ENCODE results near the gene TAOK1. TPM values are rescaled to one million over a fixed set of nuclear protein-coding genes. Genes with fewer than 3 reads are reported as not detected.

The TAOK1 gene
- total and polyA plus RNA-seq, 2 of the 13 experiments (the other 11 are each of a cell fraction or from before 2014, with no cell fraction given): 14.1 to 23.0 TPM

DNA sequence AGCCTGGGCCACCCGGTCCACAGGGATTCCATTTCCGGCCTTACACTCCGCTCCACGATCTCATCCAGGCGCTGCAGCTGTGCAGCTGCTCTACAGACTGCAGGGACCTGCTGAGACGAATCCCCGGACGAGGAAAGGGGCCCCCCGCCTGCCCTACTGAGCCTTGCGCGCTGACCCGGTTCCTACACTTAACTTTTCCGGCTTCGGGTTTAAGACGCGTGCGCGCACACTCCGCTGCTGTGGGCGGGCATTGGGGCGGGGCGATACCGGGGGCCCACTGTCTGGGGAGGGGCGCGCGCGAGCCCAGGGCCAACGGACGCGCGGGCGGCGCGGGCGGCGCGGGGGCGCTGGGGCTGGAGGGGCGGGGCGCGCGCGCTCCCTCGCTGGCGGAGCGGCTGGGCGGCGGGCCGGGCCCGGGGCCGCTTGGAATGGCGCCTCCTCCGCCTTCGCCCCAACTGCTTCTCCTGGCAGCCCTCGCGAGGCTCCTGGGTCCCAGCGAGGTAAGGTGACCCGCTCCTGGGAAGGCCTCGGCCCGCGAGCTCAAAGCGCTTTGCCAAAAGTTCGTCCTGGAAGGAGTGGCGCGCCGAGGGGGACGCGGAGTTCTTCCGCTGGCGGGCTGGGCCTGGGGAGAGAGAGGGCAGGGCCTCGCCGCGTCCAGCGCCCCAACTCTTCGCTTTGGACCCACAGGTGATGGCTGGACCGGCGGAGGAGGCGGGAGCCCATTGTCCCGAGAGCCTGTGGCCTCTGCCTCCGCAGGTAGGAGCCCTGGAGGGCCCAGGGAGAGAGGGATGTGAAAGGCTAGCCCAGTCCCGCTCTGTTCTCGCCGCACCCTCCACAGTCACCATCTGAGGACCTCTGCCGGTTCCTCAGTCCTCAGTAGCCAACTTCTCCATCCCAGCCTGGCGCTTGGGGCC, 178.4 kb downstream of the TAOK1 start, which contains the start of gene TP53I13 (continued):
- TF ChIP-seq, protein P1, sequence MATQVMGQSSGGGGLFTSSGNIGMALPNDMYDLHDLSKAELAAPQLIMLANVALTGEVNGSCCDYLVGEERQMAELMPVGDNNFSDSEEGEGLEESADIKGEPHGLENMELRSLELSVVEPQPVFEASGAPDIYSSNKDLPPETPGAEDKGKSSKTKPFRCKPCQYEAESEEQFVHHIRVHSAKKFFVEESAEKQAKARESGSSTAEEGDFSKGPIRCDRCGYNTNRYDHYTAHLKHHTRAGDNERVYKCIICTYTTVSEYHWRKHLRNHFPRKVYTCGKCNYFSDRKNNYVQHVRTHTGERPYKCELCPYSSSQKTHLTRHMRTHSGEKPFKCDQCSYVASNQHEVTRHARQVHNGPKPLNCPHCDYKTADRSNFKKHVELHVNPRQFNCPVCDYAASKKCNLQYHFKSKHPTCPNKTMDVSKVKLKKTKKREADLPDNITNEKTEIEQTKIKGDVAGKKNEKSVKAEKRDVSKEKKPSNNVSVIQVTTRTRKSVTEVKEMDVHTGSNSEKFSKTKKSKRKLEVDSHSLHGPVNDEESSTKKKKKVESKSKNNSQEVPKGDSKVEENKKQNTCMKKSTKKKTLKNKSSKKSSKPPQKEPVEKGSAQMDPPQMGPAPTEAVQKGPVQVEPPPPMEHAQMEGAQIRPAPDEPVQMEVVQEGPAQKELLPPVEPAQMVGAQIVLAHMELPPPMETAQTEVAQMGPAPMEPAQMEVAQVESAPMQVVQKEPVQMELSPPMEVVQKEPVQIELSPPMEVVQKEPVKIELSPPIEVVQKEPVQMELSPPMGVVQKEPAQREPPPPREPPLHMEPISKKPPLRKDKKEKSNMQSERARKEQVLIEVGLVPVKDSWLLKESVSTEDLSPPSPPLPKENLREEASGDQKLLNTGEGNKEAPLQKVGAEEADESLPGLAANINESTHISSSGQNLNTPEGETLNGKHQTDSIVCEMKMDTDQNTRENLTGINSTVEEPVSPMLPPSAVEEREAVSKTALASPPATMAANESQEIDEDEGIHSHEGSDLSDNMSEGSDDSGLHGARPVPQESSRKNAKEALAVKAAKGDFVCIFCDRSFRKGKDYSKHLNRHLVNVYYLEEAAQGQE (IDR thresholded peaks at IDR 0.05; ENCODE audit: borderline replicate concordance in 1 of 2, low read depth in 1 of 2, low read length in 2 of 2): no peak
- TF ChIP-seq RELA (CRISPR knock-in tag; IDR thresholded peaks at IDR 0.05) (no peak), SYNCRIP (IDR thresholded peaks at IDR 0.05; ENCODE audit: insufficient read depth, low read depth, low read length) (no peak), RAD21 (CRISPR knock-in tag; IDR thresholded peaks at IDR 0.05) (no peak; the same call in 1 of the 2 replicates), ZNF83 (CRISPR knock-in tag; IDR thresholded peaks at IDR 0.05; ENCODE audit: borderline replicate concordance) (no peak), ZNF430 (CRISPR knock-in tag; IDR thresholded peaks at IDR 0.05) (peak; percentile 31; the same call in 1 of the 2 replicates), PLRG1 (conservative IDR thresholded peaks at IDR 0.05) (no peak), GATAD1 (CRISPR knock-in tag; IDR thresholded peaks at IDR 0.05) (no peak)
- TF ChIP-seq, protein P2, sequence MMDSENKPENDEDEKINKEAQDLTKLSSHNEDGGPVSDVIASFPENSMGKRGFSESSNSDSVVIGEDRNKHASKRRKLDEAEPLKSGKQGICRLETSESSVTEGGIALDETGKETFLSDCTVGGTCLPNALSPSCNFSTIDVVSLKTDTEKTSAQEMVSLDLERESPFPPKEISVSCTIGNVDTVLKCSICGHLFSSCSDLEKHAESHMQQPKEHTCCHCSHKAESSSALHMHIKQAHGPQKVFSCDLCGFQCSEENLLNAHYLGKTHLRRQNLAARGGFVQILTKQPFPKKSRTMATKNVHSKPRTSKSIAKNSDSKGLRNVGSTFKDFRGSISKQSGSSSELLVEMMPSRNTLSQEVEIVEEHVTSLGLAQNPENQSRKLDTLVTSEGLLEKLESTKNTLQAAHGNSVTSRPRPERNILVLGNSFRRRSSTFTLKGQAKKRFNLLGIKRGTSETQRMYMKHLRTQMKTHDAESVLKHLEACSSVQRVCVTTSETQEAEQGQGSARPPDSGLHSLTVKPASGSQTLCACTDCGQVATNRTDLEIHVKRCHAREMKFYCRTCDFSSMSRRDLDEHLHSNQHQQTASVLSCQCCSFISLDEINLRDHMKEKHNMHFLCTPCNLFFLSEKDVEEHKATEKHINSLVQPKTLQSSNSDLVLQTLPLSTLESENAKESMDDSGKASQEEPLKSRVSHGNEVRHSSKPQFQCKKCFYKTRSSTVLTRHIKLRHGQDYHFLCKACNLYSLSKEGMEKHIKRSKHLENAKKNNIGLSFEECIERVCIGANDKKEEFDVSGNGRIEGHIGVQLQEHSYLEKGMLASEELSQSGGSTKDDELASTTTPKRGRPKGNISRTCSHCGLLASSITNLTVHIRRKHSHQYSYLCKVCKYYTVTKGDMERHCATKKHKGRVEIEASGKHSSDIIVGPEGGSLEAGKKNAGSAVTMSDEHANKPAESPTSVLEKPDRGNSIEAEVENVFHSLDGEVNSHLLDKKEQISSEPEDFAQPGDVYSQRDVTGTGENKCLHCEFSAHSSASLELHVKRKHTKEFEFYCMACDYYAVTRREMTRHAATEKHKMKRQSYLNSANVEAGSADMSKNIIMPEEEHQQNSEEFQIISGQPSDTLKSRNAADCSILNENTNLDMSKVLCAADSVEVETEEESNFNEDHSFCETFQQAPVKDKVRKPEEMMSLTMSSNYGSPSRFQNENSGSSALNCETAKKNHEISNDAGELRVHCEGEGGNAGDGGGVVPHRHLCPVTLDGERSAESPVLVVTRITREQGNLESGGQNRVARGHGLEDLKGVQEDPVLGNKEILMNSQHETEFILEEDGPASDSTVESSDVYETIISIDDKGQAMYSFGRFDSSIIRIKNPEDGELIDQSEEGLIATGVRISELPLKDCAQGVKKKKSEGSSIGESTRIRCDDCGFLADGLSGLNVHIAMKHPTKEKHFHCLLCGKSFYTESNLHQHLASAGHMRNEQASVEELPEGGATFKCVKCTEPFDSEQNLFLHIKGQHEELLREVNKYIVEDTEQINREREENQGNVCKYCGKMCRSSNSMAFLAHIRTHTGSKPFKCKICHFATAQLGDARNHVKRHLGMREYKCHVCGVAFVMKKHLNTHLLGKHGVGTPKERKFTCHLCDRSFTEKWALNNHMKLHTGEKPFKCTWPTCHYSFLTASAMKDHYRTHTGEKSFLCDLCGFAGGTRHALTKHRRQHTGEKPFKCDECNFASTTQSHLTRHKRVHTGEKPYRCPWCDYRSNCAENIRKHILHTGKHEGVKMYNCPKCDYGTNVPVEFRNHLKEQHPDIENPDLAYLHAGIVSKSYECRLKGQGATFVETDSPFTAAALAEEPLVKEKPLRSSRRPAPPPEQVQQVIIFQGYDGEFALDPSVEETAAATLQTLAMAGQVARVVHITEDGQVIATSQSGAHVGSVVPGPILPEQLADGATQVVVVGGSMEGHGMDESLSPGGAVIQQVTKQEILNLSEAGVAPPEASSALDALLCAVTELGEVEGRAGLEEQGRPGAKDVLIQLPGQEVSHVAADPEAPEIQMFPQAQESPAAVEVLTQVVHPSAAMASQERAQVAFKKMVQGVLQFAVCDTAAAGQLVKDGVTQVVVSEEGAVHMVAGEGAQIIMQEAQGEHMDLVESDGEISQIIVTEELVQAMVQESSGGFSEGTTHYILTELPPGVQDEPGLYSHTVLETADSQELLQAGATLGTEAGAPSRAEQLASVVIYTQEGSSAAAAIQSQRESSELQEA (CRISPR knock-in tag; IDR thresholded peaks at IDR 0.05; ENCODE audit: not compliant biosample characterization): no peak
- TF ChIP-seq, protein P3, sequence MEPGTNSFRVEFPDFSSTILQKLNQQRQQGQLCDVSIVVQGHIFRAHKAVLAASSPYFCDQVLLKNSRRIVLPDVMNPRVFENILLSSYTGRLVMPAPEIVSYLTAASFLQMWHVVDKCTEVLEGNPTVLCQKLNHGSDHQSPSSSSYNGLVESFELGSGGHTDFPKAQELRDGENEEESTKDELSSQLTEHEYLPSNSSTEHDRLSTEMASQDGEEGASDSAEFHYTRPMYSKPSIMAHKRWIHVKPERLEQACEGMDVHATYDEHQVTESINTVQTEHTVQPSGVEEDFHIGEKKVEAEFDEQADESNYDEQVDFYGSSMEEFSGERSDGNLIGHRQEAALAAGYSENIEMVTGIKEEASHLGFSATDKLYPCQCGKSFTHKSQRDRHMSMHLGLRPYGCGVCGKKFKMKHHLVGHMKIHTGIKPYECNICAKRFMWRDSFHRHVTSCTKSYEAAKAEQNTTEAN (CRISPR knock-in tag; conservative IDR thresholded peaks at IDR 0.05): no peak
- TF ChIP-seq, protein P4, sequence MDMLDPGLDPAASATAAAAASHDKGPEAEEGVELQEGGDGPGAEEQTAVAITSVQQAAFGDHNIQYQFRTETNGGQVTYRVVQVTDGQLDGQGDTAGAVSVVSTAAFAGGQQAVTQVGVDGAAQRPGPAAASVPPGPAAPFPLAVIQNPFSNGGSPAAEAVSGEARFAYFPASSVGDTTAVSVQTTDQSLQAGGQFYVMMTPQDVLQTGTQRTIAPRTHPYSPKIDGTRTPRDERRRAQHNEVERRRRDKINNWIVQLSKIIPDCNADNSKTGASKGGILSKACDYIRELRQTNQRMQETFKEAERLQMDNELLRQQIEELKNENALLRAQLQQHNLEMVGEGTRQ (IDR thresholded peaks at IDR 0.05; ENCODE audit: low read depth, low read length): no peak
- TF ChIP-seq, protein P4 (CRISPR knock-in tag; IDR thresholded peaks at IDR 0.05; ENCODE audit: borderline replicate concordance): no peak

Measured in HepG2 (cell line).